Measurements from ENCODE around the gene MOCS2. TPM values are rescaled to one million over a fixed set of nuclear protein-coding genes. Genes with fewer than 3 reads are reported as not detected.
A peak's percentile ranks its signal among the peaks of the same experiment; 100 is the strongest.

The MOCS2 gene
- total RNA-seq, 1 experiment from 2014 or later, result 44.2 TPM

- DNase-seq, result no peak
These were observed 1.6 kb upstream of the MOCS2 start for GRCh38 chr5:53111139-53111538.

DNA sequence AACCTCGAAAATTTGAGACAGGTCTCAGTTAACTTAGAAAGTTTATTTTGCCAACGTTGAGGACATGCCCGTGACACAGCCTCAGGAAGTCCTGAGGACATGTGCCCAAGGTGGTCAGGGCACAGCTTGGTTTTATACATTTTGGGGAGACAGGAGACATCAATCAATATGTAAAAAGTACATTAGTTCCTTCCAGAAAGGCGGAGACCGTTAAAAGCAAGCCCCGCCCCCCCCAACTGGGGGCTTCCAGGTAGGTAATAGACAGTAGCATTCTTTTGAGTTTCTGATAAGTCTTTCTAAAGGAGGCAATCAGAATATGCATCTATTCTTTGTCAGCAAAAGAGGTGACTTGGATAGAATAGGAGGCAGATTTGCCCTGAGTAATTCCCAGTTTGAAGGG lies 599 bp upstream of the MOCS2 start:
- Histone ChIP-seq H3K27ac (peak overlapping the region; percentile 51), H3K4me1 (peaks cover 4% of the 10 kb centered on the region; the same call in 1 of the 2 replicates), H3K27me3 (no peaks in the 10 kb centered on the region), H3K4me3 (peak overlapping the region; percentile 64), H3K36me3 (peaks cover 6% of the 10 kb centered on the region; the same call in 1 of the 2 replicates), H3K9me3 (replicated peaks) (no peaks in the 10 kb centered on the region)
- no peak for DNase-seq

More at GRCh38 chr5:53111139-53111538, 1.6 kb upstream of the MOCS2 start:
- H3K9me3 ChIP-seq (replicated peaks), result no peaks in the 10 kb centered on the region
- no peak overlapping the region for H3K27ac ChIP-seq
- H3K27me3 ChIP-seq, result no peaks in the 10 kb centered on the region
- no peak overlapping the region for H3K4me3 ChIP-seq
- peaks cover 6% of the 10 kb centered on the region; the same call in 1 of the 2 replicates for H3K36me3 ChIP-seq
- H3K4me1 ChIP-seq, result peaks cover 4% of the 10 kb centered on the region; the same call in 1 of the 2 replicates

- H3K36me3 ChIP-seq, result peaks cover 8% of the 10 kb centered on the region
- peak in 1 of 2 experiments; percentile 23 for DNase-seq
- peak overlapping the region; percentile 64 for H3K4me3 ChIP-seq
- H3K9me3 ChIP-seq (replicated peaks), result no peaks in the 10 kb centered on the region
- H3K27ac ChIP-seq, result no peak overlapping the region; the same call in 1 of the 2 replicates
- H3K27me3 ChIP-seq, result no peaks in the 10 kb centered on the region
- H3K4me1 ChIP-seq, result peaks cover 4% of the 10 kb centered on the region; the same call in 1 of the 2 replicates
These were observed 508 bp downstream of the MOCS2 start for GRCh38 chr5:53109056-53109442.

DNA sequence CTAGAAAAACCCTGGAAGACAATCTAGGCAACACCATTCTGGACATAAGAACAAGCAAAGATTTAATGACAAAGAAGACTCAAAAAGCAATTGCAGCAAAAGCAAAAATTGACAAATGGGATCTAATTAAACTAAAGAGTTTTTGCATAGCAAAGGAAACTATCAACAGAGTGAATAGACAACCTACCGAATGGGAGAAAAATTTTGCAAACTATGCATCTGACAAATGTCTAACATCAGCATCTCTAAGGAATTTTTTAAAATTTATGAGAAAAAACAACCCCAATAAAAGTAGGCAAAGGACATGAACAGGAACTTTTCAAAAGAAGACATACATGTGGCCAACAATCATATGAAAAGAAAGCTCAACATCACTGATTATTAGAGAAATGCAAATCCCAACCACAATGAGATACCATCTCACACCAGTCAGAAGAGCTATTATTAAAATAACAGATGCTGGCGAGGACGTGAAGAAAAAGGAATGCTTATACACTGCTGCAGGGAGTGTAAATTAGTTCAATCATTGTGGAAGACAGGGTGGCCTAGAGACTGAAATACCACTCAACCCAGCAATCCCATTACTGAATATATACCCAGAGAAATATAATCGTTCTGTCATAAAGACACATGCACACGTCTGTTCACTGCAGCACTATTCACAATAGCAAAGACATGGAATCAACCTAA lies 3.8 kb downstream of the MOCS2 start:
- Histone ChIP-seq H3K27ac (no peak overlapping the region), H3K27me3 (no peaks in the 10 kb centered on the region), H3K9me3 (replicated peaks) (no peaks in the 10 kb centered on the region), H3K36me3 (peaks cover 14% of the 10 kb centered on the region), H3K4me3 (no peak overlapping the region), H3K4me1 (no peaks in the 10 kb centered on the region)
- no peak for DNase-seq

GRCh38 chr5:53100606-53101005 lies 9.0 kb downstream of the MOCS2 start:
- Histone ChIP-seq H3K27me3 (no peaks in the 10 kb centered on the region), H3K36me3 (peaks cover 43% of the 10 kb centered on the region), H3K27ac (no peak overlapping the region)

GRCh38 chr5:53099546-53099945 lies 10.0 kb downstream of the MOCS2 start:
- Histone ChIP-seq H3K4me3 (no peak overlapping the region), H3K9me3 (replicated peaks) (no peaks in the 10 kb centered on the region), H3K27ac (no peak overlapping the region), H3K27me3 (no peaks in the 10 kb centered on the region), H3K36me3 (peaks cover 47% of the 10 kb centered on the region), H3K4me1 (no peaks in the 10 kb centered on the region)
- DNase-seq, result no peak

More at GRCh38 chr5:53100606-53101005, 9.0 kb downstream of the MOCS2 start:
- no peaks in the 10 kb centered on the region for H3K9me3 ChIP-seq (replicated peaks)
- no peaks in the 10 kb centered on the region for H3K4me1 ChIP-seq
- DNase-seq, result no peak
- no peak overlapping the region for H3K4me3 ChIP-seq

GRCh38 chr5:53095931-53096525 lies 13.5 kb downstream of the MOCS2 start:
- H3K4me1 ChIP-seq, result no peaks in the 10 kb centered on the region
- H3K27ac ChIP-seq, result no peak overlapping the region
- no peaks in the 10 kb centered on the region for H3K9me3 ChIP-seq (replicated peaks)
- no peak overlapping the region for H3K4me3 ChIP-seq
- DNase-seq, result peak; percentile 21 to 78
- no peaks in the 10 kb centered on the region for H3K27me3 ChIP-seq
- peaks cover 44% of the 10 kb centered on the region for H3K36me3 ChIP-seq

GRCh38 chr5:53095217-53095616 lies 14.3 kb downstream of the MOCS2 start:
- DNase-seq, result no peak
- H3K27ac ChIP-seq, result no peak overlapping the region
- H3K4me3 ChIP-seq, result no peak overlapping the region
- H3K4me1 ChIP-seq, result no peaks in the 10 kb centered on the region
- H3K9me3 ChIP-seq (replicated peaks), result no peaks in the 10 kb centered on the region
- no peaks in the 10 kb centered on the region for H3K27me3 ChIP-seq
- H3K36me3 ChIP-seq, result peaks cover 36% of the 10 kb centered on the region

DNA sequence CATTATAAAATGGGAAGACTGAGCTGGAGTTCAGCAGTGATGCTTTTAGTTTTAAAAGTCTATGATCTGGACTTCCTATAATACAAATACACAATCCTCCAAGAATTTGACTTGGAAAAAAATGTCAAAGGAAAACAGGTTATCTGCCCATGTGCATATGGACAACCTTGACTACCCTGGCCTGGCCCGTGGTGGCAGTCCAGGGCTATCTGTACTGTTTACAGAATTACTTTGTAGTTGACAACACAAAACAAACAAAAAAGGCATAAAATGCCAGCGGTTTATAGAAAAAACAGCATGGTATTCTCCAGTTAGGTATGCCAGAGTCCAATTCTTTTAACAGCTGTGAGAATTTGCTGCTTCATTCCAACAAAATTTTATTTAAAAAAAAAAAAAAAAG lies 17.3 kb downstream of the MOCS2 start:
- Histone ChIP-seq H3K4me3 (no peak overlapping the region), H3K36me3 (peaks cover 15% of the 10 kb centered on the region), H3K4me1 (0 out of 2 replicates have a peak, but pooled peaks cover 4% of the 10 kb centered on the region), H3K9me3 (replicated peaks) (no peaks in the 10 kb centered on the region), H3K27me3 (no peaks in the 10 kb centered on the region), H3K27ac (no peak overlapping the region)
- no peak for DNase-seq

DNA sequence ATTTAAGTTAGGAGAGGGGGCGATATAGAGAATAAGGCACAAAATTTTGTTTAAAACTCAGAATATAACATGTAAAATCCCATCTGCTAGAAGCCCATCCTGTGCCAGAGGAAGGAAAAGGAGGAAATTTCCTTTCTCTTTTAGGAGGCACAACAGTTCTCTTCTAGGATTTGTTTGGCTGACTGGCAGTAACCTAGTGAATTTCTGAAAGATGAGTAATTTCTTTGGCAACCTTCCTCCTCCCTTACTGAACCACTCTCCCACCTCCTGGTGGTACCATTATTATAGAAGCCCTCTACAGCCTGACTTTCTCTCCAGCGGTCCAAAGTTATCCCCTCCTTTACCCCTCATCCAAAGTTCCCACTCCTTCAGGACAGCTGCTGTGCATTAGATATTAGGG lies 18.3 kb downstream of the MOCS2 start:
- H3K27ac ChIP-seq, result no peak overlapping the region
- no peaks in the 10 kb centered on the region for H3K9me3 ChIP-seq (replicated peaks)
- H3K36me3 ChIP-seq, result peaks cover 11% of the 10 kb centered on the region; the same call in 1 of the 2 replicates
- H3K27me3 ChIP-seq, result no peaks in the 10 kb centered on the region
- no peak for DNase-seq
- H3K4me3 ChIP-seq, result no peak overlapping the region
- H3K4me1 ChIP-seq, result 0 out of 2 replicates have a peak, but pooled peaks cover 4% of the 10 kb centered on the region

DNA sequence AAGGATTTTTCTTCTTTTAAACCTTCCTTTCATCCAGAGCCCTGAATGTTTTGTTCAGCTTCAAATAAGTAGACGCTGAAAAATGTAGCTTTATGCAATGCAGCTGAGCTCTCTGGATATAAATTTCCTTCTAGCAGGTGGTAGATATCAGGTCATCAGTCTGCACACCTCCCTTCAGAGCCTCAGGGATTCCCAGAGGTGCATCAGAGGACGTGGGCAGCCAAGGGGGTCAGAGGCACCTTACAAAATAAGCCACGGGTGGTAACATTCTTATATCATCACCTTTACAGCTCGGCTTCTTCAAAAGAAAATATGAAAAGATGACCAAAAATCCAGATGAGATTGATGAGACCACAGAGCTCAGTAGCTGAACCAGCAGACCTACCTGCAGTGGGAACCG lies 19.3 kb downstream of the MOCS2 start:
- Histone ChIP-seq H3K36me3 (peaks cover 2% of the 10 kb centered on the region; the same call in 1 of the 2 replicates), H3K4me3 (no peak overlapping the region), H3K27ac (no peak overlapping the region), H3K27me3 (no peaks in the 10 kb centered on the region), H3K4me1 (0 out of 2 replicates have a peak, but pooled peaks cover 4% of the 10 kb centered on the region), H3K9me3 (replicated peaks) (no peaks in the 10 kb centered on the region)
- no peak for DNase-seq

DNA sequence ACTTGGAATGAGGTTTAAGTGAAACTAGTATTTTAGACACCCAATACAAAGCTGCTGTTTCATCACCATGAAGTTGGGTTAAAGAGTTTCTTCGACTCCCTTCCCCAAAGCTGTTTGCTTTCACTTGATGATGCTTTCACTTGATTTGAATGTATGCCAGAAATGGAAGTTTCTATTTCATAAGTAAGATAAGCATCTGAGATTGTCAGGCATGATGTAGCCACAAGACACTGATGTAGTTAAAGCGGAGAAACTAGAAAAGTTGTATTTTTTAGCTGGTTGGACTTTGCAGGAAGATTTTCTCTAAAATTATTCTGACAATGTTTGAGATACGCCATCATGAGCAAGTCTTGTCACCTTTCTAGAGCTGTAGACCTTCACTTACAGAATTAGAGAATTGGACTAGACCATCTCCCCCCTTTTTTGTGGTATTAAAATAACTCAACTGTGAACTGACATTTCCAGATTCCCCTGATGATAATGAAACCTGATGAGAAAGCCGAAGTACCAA lies 20.0 kb downstream of the MOCS2 start:
- Histone ChIP-seq H3K4me1 (0 out of 2 replicates have a peak, but pooled peaks cover 4% of the 10 kb centered on the region), H3K4me3 (no peak overlapping the region), H3K27me3 (no peaks in the 10 kb centered on the region), H3K27ac (no peak overlapping the region), H3K36me3 (no peaks in the 10 kb centered on the region), H3K9me3 (replicated peaks) (no peaks in the 10 kb centered on the region)
- DNase-seq, result no peak

DNA sequence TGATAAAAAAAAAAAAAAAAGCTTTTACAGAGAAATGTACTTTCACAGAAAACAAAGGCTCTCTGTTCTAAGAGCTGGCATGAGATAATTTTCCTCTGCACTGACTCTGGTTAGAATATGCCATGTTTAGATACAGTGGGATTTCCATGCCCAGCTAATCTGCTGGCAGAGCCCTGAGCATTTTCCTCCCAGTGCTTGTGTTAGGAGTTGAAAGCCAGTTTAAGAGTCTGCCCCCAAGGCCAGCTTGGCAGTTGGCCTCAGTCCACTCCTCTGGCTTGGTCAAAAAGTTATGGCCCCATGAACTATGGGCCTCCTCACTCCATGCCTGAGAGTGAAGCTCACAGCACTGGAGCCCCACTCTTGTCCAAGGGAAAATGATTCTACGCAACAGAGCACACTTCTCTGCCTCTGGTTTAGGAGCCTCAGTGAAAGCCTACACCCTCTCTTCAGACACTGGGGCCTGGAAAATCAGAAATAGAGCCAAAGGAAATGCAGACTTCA lies 21.9 kb downstream of the MOCS2 start:
- H3K27me3 ChIP-seq, result no peaks in the 10 kb centered on the region
- H3K27ac ChIP-seq, result no peak overlapping the region
- H3K4me1 ChIP-seq, result 0 out of 2 replicates have a peak, but pooled peaks cover 4% of the 10 kb centered on the region
- DNase-seq, result no peak
- H3K9me3 ChIP-seq (replicated peaks), result no peaks in the 10 kb centered on the region
- H3K4me3 ChIP-seq, result no peak overlapping the region
- no peaks in the 10 kb centered on the region for H3K36me3 ChIP-seq

GRCh38 chr5:53087171-53087570 lies 22.4 kb downstream of the MOCS2 start:
- H3K9me3 ChIP-seq (replicated peaks), result no peaks in the 10 kb centered on the region
- no peak overlapping the region for H3K4me3 ChIP-seq
- no peak overlapping the region for H3K27ac ChIP-seq
- H3K4me1 ChIP-seq, result 0 out of 2 replicates have a peak, but pooled peaks cover 4% of the 10 kb centered on the region
- H3K36me3 ChIP-seq, result no peaks in the 10 kb centered on the region
- H3K27me3 ChIP-seq, result no peaks in the 10 kb centered on the region
- DNase-seq, result no peak

Measured in SJCRH30 (cell line).